Hematopoietic multipotent progenitor cell treated with erythropoietin and hydrocortisone succinate and interleukin-3 and kit ligand, for 4 days (in vitro differentiated cells): Measurements from ENCODE around the gene ARHGEF40.

Experiments
- DNase-seq: peaks from one replicate; pipeline ENCODE4 v3.0.0-alpha.2; 2015

Gene ARHGEF40

DNA sequence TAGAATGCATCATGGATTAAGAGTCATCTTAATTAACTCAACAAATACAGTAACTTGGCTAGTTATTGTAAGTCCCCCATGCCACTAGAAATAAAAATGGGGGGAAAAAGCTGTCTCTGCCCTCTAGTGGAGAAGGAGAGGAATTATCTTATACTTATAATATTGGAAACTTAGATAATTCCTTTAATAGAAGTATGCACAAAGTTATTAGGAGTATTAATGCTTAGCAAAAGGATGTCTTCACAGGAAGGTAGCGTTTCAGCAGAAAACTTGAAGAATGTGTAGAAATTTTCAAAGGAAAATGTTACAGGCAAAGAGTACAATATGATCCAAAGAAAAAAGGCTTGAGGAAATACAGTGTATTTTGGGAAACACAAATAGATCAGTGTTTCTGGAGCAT lies 65.9 kb downstream of the ARHGEF40 start:
- DNase-seq, result peak; percentile 66
